HEK293 (cell line): Measurements from ENCODE around the gene ARMC10.

ENCODE experiments used
- KLF10 ChIP-seq: fragments of 450-650 bp; IDR thresholded peaks from 2 replicates; pipeline ENCODE4 v1.5.1; 2018; ENCODE audit warnings: missing biosample characterization, mild to moderate bottlenecking, missing genetic modification characterization
- KLF9 ChIP-seq: fragments of 450-650 bp; formaldehyde crosslinking; IDR thresholded peaks from 2 replicates; pipeline ENCODE4 v1.5.1; 2016; ENCODE audit warnings: missing biosample characterization, missing genetic modification characterization, low read depth
- TF ChIP-seq, protein P1 (sequence below): fragments of 450-650 bp; formaldehyde crosslinking; IDR thresholded peaks from 2 replicates; pipeline ENCODE4 v1.5.1; 2016; ENCODE audit warnings: missing biosample characterization, missing genetic modification characterization
- TF ChIP-seq, protein P2 (sequence below): fragments of 450-650 bp; formaldehyde crosslinking; IDR thresholded peaks from 2 replicates; pipeline ENCODE4 v1.5.0; 2017; ENCODE audit warnings: missing biosample characterization, missing genetic modification characterization, borderline replicate concordance

DNA sequence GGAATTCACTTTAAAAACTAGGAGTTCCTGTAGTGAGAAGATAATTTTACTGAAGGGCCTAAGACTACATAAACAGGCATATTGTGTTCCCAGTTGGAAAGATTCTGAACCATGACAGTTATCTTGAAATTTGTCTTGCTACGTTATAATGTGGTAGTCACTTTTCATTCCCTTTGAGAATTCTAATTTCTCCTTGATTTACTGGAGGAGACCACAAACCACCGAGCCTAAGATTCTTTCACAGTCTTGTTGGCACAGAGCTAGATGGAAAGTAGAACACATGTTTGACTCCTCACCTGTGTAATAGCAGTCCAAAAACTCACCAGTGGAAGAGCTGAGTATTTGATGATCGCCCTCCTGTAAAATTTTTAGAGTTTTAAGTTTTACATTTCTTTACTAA is 4.9 kb downstream of the ARMC10 start:
- TF ChIP-seq KLF10 (tag by site-specific recombination), result no peak
- TF ChIP-seq KLF9 (tag by site-specific recombination), result no peak
- TF ChIP-seq, protein P1, sequence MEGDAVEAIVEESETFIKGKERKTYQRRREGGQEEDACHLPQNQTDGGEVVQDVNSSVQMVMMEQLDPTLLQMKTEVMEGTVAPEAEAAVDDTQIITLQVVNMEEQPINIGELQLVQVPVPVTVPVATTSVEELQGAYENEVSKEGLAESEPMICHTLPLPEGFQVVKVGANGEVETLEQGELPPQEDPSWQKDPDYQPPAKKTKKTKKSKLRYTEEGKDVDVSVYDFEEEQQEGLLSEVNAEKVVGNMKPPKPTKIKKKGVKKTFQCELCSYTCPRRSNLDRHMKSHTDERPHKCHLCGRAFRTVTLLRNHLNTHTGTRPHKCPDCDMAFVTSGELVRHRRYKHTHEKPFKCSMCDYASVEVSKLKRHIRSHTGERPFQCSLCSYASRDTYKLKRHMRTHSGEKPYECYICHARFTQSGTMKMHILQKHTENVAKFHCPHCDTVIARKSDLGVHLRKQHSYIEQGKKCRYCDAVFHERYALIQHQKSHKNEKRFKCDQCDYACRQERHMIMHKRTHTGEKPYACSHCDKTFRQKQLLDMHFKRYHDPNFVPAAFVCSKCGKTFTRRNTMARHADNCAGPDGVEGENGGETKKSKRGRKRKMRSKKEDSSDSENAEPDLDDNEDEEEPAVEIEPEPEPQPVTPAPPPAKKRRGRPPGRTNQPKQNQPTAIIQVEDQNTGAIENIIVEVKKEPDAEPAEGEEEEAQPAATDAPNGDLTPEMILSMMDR (tag by site-specific recombination), result no peak
- TF ChIP-seq, protein P2, sequence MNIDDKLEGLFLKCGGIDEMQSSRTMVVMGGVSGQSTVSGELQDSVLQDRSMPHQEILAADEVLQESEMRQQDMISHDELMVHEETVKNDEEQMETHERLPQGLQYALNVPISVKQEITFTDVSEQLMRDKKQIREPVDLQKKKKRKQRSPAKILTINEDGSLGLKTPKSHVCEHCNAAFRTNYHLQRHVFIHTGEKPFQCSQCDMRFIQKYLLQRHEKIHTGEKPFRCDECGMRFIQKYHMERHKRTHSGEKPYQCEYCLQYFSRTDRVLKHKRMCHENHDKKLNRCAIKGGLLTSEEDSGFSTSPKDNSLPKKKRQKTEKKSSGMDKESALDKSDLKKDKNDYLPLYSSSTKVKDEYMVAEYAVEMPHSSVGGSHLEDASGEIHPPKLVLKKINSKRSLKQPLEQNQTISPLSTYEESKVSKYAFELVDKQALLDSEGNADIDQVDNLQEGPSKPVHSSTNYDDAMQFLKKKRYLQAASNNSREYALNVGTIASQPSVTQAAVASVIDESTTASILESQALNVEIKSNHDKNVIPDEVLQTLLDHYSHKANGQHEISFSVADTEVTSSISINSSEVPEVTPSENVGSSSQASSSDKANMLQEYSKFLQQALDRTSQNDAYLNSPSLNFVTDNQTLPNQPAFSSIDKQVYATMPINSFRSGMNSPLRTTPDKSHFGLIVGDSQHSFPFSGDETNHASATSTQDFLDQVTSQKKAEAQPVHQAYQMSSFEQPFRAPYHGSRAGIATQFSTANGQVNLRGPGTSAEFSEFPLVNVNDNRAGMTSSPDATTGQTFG (tag by site-specific recombination), result no peak
